Natural killer cell (primary cell): ENCODE data around the gene OR51A2. TPM values are rescaled to one million over a fixed set of nuclear protein-coding genes. Genes with fewer than 3 reads are reported as not detected.

Source experiments
- ATAC-seq, 3 donors: fragments of 150-1000 bp in 2 of 3; fragments of 200-7000 bp in 1 of 3; cut with Tn5 transposase; 1 replicate in 1 of 3; 2 replicates in 2 of 3; pipeline ENCODE4 v1.10.0; 2021; ENCODE audit warnings: mild to moderate bottlenecking in 2 of 3, moderate library complexity in 2 of 3
- DNase-seq, 2 donors: peaks; one replicate each; pipeline versions ENCODE4 v3.0.0 to v3.0.0-alpha.2; 2013 to 2021; ENCODE audit warnings: mixed read lengths in 1 of 2
- H3K27ac ChIP-seq: one replicate; pipeline ENCODE4 v1.5.1; 2013; ENCODE audit warnings: mild to moderate bottlenecking, low read length
- H3K27me3 ChIP-seq: one replicate; pipeline ENCODE4 v1.6.1; 2013; ENCODE audit warnings: low read length; ENCODE audit not compliant: control insufficient read depth, insufficient read depth
- H3K36me3 ChIP-seq: one replicate; pipeline ENCODE4 v1.6.1; 2013; ENCODE audit warnings: low read length; ENCODE audit not compliant: control insufficient read depth, insufficient read depth
- H3K4me1 ChIP-seq: one replicate; pipeline ENCODE4 v1.6.1; 2013; ENCODE audit warnings: low read length; ENCODE audit not compliant: control insufficient read depth, insufficient read depth
- H3K4me3 ChIP-seq: one replicate; pipeline ENCODE4 v1.5.1; 2013; ENCODE audit warnings: low read length
- H3K9me3 ChIP-seq: one replicate; pipeline ENCODE4 v1.6.1; 2013; ENCODE audit warnings: low read length; ENCODE audit not compliant: control insufficient read depth, insufficient read depth
- H3K27ac Mint-ChIP-seq, 2 donors: one replicate each; pipeline ENCODE4 v1.8.0; 2022; ENCODE audit warnings: mild to moderate bottlenecking in 2 of 2, mixed read lengths in 2 of 2, moderate library complexity in 1 of 2
- H3K27me3 Mint-ChIP-seq, 2 donors: one replicate each; pipeline ENCODE4 v1.8.0; 2022; ENCODE audit warnings: low read depth in 2 of 2, mixed read lengths in 2 of 2
- H3K36me3 Mint-ChIP-seq: one replicate; pipeline ENCODE4 v1.8.0; 2022; ENCODE audit warnings: mixed read lengths
- H3K4me1 Mint-ChIP-seq, 2 donors: one replicate each; pipeline ENCODE4 v1.8.0; 2022; ENCODE audit warnings: mixed read lengths in 2 of 2
- H3K4me3 Mint-ChIP-seq: one replicate; pipeline ENCODE4 v1.8.0; 2022; ENCODE audit warnings: mild to moderate bottlenecking, moderate library complexity, mixed read lengths
- H3K9me3 Mint-ChIP-seq, 2 donors: one replicate each; pipeline ENCODE4 v1.8.0; 2022; ENCODE audit warnings: mixed read lengths in 2 of 2
- CTCF ChIP-seq: fragments of 200-600 bp; IDR thresholded peaks from one replicate; pipeline ENCODE4 v1.8.0; 2022; ENCODE audit warnings: antibody characterized with exemption
- WGBS: methylation state at CpG from one replicate; pipeline ENCODE4 v1.1.7; 2013; ENCODE audit warnings: missing lambda C conversion rate; ENCODE audit not compliant: insufficient coverage; 5-methylcytosine and 5-hydroxymethylcytosine counted together
- intact Hi-C: fragments of 100-400 bp; cut with micrococcal nuclease; formaldehyde crosslinking; loops from one replicate; pipeline ENCODE4 v1.14.2; 2022
- total RNA-seq, 4 donors: library from RNA; stranded (reverse); fragments of 120-200 nt in 1 of 4; gene quantifications; one replicate each; pipeline versions ENCODE4 v1.2.3 to v1.2.4, GENCODE V29; 2013 to 2022

Gene OR51A2
- total RNA-seq, 3 donors from 2014 or later (not counting 1 experiment from before 2014, with no cell fraction given), result not detected

- Histone ChIP-seq H3K4me1 (no peaks in the 10 kb centered on the region), H3K27ac (no peak overlapping the region), H3K9me3 (no peaks in the 10 kb centered on the region), H3K4me3 (no peak overlapping the region), H3K27me3 (no peaks in the 10 kb centered on the region), H3K36me3 (no peaks in the 10 kb centered on the region)
- TF ChIP-seq CTCF, result no peak
- Mint-ChIP-seq H3K4me3 (no peak overlapping the region), H3K4me1 (no peaks in the 10 kb centered on the region), H3K27ac (no peak overlapping the region), H3K36me3 (no peaks in the 10 kb centered on the region), H3K27me3 (no peaks in the 10 kb centered on the region), H3K9me3 (peaks cover 2% of the 10 kb centered on the region in 2 donors)
- WGBS, result 80% methylated on average over 6 of the region's 6 CpGs
- ATAC-seq (no peak), DNase-seq (no peak)
- intact Hi-C loops, result no loop called here
Measured at GRCh38 chr11:4983841-4984240, 28.3 kb upstream of the OR51A2 start.

GRCh38 chr11:4982678-4983077, 27.2 kb upstream of the OR51A2 start:
- no peak for TF ChIP-seq CTCF
- H3K9me3 Mint-ChIP-seq, result peaks cover 2 to 4% of the 10 kb centered on the region in 2 donors

GRCh38 chr11:4979036-4979435, 23.5 kb upstream of the OR51A2 start:
- 71% methylated on average over 3 of the region's 3 CpGs for WGBS
- H3K4me3 ChIP-seq, result no peak overlapping the region
- no peaks in the 10 kb centered on the region for H3K4me1 ChIP-seq
- DNase-seq, result no peak
- no peak for ATAC-seq
- no peaks in the 10 kb centered on the region for H3K27me3 ChIP-seq
- no peaks in the 10 kb centered on the region for H3K9me3 ChIP-seq
- Mint-ChIP-seq H3K36me3 (no peaks in the 10 kb centered on the region), H3K27ac (no peak overlapping the region), H3K4me1 (no peaks in the 10 kb centered on the region), H3K4me3 (no peak overlapping the region), H3K9me3 (peaks cover 0 to 3% of the 10 kb centered on the region in 2 donors), H3K27me3 (peaks cover 0 to 2% of the 10 kb centered on the region in 2 donors)
- H3K27ac ChIP-seq, result no peak overlapping the region
- TF ChIP-seq CTCF, result no peak
- H3K36me3 ChIP-seq, result no peaks in the 10 kb centered on the region
- intact Hi-C loops, result no loop called here

More at GRCh38 chr11:4982678-4983077, 27.2 kb upstream of the OR51A2 start:
- Histone ChIP-seq H3K36me3 (no peaks in the 10 kb centered on the region), H3K4me1 (no peaks in the 10 kb centered on the region), H3K27ac (no peak overlapping the region), H3K27me3 (no peaks in the 10 kb centered on the region), H3K4me3 (no peak overlapping the region), H3K9me3 (no peaks in the 10 kb centered on the region)
- Mint-ChIP-seq H3K4me1 (no peaks in the 10 kb centered on the region), H3K4me3 (no peak overlapping the region), H3K27me3 (peaks cover 0 to 2% of the 10 kb centered on the region in 2 donors), H3K36me3 (no peaks in the 10 kb centered on the region), H3K27ac (no peak overlapping the region)
- DNase-seq (no peak), ATAC-seq (no peak)
- 75% methylated on average over 1 of the region's 3 CpGs for WGBS
- intact Hi-C loops, result no loop called here

- H3K9me3 ChIP-seq, result no peaks in the 10 kb centered on the region
- H3K36me3 ChIP-seq, result no peaks in the 10 kb centered on the region
- no peak for ATAC-seq
- intact Hi-C loops, result no loop called here
- no peaks in the 10 kb centered on the region for H3K4me1 Mint-ChIP-seq
- no peak for TF ChIP-seq CTCF
- H3K4me3 Mint-ChIP-seq, result no peak overlapping the region
- 88% methylated on average over 3 of the region's 5 CpGs for WGBS
- H3K27ac ChIP-seq, result no peak overlapping the region
- H3K36me3 Mint-ChIP-seq, result no peaks in the 10 kb centered on the region
- H3K27me3 Mint-ChIP-seq, result peaks cover 0 to 2% of the 10 kb centered on the region in 2 donors
- DNase-seq, result no peak
- no peaks in the 10 kb centered on the region for H3K27me3 ChIP-seq
- no peaks in the 10 kb centered on the region for H3K4me1 ChIP-seq
- no peak overlapping the region for H3K4me3 ChIP-seq
- H3K27ac Mint-ChIP-seq, result no peak overlapping the region
- peaks cover 0 to 3% of the 10 kb centered on the region in 2 donors for H3K9me3 Mint-ChIP-seq
Measured at GRCh38 chr11:4975436-4975835, 19.9 kb upstream of the OR51A2 start.
